ENCODE measurements around the gene TOX2.

Gene TOX2

GRCh38 chr20:44111712-44112335, 197.2 kb downstream of the TOX2 start:
- DNase-seq = no peak

GRCh38 chr20:44112456-44112855, 197.8 kb downstream of the TOX2 start:
- no peak for DNase-seq

- DNase-seq = no peak
Measured at GRCh38 chr20:44112889-44113617, 198.4 kb downstream of the TOX2 start.

- DNase-seq = no peak
Measured at GRCh38 chr20:44113618-44114376, 199.1 kb downstream of the TOX2 start.

GRCh38 chr20:44115181-44115580, 200.5 kb downstream of the TOX2 start:
- no peak for DNase-seq

GRCh38 chr20:44115762-44116644, 201.4 kb downstream of the TOX2 start:
- no peak for DNase-seq

GRCh38 chr20:44117296-44118184, 202.9 kb downstream of the TOX2 start:
- no peak for DNase-seq

- DNase-seq = no peak
Measured at GRCh38 chr20:44118185-44119033, 203.8 kb downstream of the TOX2 start.

All from NCI-H524 treated with DMSO at 0.1 percent for 48 hours (cell line).